Brain microvascular endothelial cell (primary cell): ENCODE data around the gene MYT1.

ENCODE experiments used
- DNase-seq: peaks from one replicate; pipeline ENCODE4 v3.0.0-alpha.2; 2020
- H3K27ac ChIP-seq: fragments of 250-450 bp; sonication (Bioruptor Pico); 2 replicates; pipeline ENCODE4 v1.5.1; 2020; ENCODE audit warnings: mild to moderate bottlenecking, moderate library complexity
- H3K27me3 ChIP-seq: fragments of 250-450 bp; sonication (Bioruptor Pico); replicated peaks from 2 replicates; pipeline ENCODE4 v1.5.1; 2020; ENCODE audit warnings: mild to moderate bottlenecking
- H3K36me3 ChIP-seq: fragments of 250-450 bp; sonication (Bioruptor Pico); replicated peaks from 2 replicates; pipeline ENCODE4 v1.5.1; 2020; ENCODE audit warnings: mild to moderate bottlenecking
- H3K4me3 ChIP-seq: 2 replicates; pipeline ENCODE4 v1.5.1; 2011; ENCODE audit warnings: low read depth, mild to moderate bottlenecking, control low read depth, low read length, moderate library complexity
- in situ Hi-C: cut with HindIII; loops from 2 replicates; pipeline ENCODE4 v1.10.0; 2017; ENCODE audit warnings: low sequenced_read_pairs, low pct_ligation_motif_present
- TF ChIP-seq, protein P1 (sequence below): IDR thresholded peaks from 2 replicates; pipeline ENCODE4 v1.5.1; 2011; ENCODE audit warnings: low read depth, mild to moderate bottlenecking, moderate library complexity, low read length, control low read depth, inconsistent platforms; ENCODE audit errors: missing control alignments

Gene MYT1

DNA sequence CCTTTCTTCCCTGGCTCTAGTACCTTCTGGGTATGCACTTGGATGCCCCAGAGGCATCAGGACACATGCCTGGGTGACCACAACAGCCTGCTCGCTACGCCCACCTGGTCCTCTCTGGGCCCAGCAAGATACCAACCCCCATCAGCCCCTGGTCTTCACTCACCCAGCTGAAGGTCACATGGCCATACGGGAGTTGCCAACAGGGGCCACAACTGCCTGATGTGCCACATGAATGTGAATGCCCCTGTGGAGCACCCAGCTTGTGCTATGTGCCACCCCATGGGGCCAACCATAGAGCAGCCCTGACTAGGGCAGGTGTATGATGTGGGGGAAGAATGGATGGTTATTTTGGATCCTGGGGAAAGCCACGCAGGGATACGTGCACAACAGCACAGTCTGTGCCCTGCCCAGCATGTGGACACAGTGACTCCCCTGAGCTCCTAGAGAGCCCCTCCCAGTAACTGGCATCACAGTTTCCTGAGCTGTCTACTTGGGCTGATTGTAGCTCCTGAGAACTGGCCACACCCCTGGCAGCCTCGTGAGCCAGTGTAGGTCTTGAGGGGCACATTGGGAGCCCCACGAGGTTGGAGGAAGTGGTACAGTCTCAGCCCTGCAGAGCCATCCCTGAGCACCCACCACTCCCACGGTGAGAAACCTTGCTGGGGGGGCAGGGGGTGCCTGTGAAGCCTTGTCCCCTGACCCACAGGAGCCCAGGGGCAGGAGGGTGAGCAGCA lies 80.8 kb downstream of the MYT1 start:
- Histone ChIP-seq H3K27ac (no peak overlapping the region), H3K27me3 (peaks cover 9% of the 10 kb centered on the region), H3K36me3 (no peaks in the 10 kb centered on the region), H3K4me3 (no peak overlapping the region)
- no peak for DNase-seq
- TF ChIP-seq, protein P1, sequence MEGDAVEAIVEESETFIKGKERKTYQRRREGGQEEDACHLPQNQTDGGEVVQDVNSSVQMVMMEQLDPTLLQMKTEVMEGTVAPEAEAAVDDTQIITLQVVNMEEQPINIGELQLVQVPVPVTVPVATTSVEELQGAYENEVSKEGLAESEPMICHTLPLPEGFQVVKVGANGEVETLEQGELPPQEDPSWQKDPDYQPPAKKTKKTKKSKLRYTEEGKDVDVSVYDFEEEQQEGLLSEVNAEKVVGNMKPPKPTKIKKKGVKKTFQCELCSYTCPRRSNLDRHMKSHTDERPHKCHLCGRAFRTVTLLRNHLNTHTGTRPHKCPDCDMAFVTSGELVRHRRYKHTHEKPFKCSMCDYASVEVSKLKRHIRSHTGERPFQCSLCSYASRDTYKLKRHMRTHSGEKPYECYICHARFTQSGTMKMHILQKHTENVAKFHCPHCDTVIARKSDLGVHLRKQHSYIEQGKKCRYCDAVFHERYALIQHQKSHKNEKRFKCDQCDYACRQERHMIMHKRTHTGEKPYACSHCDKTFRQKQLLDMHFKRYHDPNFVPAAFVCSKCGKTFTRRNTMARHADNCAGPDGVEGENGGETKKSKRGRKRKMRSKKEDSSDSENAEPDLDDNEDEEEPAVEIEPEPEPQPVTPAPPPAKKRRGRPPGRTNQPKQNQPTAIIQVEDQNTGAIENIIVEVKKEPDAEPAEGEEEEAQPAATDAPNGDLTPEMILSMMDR = no peak
- in situ Hi-C loops = no loop called here

DNA sequence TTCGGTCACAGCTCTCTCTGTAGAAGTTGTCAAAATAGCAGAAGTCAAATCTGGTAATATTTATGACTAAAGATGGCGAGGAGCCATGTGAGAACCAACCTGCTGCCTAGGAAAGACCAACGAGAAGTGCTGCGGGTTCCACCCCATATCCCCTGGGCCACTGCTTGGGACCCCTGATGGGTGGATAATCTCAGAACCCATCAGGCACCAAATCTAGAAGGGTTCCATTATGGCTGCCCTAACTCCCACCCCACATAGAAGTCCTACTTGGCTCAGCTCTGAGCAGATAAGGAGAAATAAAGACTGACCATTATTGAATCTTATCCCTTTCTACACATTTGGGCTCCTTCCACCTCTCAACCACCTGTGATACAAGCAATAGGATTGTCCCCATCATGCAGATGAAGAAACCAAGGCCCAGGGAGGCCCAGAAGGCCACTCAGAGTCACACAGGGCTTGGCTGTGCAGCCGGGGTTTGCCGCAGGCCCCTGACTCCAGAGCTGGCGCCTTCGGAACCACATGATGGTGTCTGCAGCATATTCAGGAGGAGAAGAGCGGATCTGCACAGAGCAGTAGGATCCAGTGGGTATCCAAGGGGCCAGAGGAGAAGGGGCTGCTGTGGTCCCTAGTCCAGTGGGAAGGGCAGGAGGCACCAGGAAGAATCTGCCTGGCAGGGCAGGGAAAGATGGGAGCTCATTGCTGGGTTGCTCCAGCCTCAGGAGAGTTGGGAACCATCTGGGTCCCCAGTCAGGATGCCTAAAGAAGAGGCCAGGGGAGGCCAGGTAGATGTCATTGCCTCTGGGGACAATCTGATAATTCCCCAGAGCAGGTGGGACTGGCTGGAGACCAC lies 81.7 kb downstream of the MYT1 start:
- Histone ChIP-seq H3K4me3 (no peak overlapping the region), H3K27ac (no peak overlapping the region), H3K36me3 (no peaks in the 10 kb centered on the region), H3K27me3 (peaks cover 11% of the 10 kb centered on the region)
- TF ChIP-seq, protein P1 = no peak
- DNase-seq = no peak
- in situ Hi-C loops = no loop called here

DNA sequence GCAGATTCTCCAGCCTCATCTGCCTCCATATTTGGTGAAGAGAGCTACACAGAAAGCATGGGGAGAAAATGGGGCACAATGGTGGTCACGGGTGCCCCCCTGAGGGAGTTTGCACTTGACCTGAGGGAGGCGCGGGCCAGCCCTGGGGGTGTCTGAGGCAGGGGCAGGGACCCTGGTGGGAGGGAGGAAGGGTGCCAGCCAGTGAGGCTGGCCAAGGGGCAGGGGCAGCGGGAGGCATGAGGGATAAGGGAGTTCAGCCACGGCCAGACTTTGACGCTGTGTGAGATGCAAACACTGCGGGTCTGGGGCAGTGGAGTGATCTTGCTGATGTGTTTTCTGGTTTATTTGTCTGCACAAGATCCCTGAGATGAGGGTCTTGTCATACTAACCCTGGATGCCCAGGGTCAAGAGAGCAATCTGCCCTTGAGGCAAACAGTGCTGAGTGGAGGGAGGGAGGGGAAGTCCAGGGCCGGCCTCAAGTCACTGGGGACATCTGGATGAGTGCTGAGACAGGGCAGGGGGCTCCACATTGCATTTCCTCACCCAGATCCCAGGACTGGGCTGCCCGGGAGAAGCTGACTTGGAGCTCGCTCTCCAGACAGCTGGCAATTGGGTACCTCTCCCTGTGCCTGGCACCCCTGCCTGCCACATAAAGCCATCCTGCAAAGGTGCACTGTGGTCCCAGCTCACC lies 82.5 kb downstream of the MYT1 start:
- Histone ChIP-seq H3K27ac (no peak overlapping the region), H3K4me3 (no peak overlapping the region), H3K36me3 (no peaks in the 10 kb centered on the region), H3K27me3 (peaks cover 14% of the 10 kb centered on the region)
- in situ Hi-C loops = no loop called here
- TF ChIP-seq, protein P1 = no peak
- no peak for DNase-seq

DNA sequence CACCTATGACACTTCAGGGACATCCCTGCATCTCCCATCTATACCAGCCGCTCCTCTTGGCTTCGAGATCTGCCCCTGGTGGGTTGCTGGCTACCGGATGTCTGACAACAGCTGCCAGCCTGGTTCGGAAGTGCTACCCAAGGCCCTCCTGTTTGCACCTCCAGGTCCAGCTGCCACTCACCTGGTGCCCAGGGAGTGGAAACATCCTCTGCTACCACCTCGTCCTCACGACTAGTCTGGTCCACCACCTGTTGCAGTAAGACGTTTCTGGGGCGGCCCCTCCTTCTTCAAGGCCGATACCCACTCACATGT lies 83.0 kb downstream of the MYT1 start:
- no peak overlapping the region for H3K4me3 ChIP-seq
- no peak for DNase-seq

DNA sequence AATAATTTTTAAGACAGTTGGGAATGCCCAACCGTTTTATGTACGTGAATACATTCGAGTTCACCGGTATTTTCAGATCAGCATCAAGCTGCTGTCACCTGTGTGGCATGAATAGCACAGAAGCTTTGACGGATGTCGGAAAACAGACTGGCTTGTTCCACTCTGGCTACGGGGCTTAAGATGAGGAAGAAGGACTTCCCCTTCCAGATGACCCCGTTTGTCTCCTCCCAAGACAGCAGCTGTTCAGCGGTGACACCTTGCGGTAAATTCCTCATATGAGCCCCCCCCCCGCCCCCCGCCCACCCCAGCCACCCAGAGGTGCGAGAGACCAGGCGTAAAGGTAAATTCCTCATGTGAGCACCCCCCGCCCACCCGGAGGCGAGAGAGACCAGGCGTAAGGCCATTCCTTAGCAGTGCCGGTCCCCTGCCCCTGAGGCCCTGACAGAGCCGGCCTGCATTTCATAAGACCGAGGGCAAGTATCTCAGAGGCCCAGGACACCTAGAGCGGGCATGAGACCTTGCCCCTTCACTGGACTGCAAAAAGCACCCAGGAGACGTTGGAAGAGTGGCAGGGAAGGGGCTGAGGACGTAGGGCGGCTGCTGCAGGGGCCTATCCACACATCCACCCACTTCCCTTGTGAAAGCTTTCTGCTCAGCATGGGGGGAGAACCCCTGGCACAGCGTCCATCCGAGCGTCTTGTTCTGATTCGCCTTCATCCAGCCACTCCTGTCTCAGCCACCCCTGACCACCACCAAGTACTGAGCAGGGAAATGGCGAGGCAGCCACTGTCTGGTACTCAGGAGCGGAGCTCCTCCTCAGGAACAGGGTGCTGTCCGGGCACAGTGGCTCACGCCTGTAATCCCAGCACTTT lies 84.0 kb downstream of the MYT1 start:
- H3K4me3 ChIP-seq = no peak overlapping the region
- no peak overlapping the region for H3K27ac ChIP-seq
- TF ChIP-seq, protein P1 = no peak
- no peak for DNase-seq
- peaks cover 14% of the 10 kb centered on the region for H3K27me3 ChIP-seq
- H3K36me3 ChIP-seq = no peaks in the 10 kb centered on the region
- in situ Hi-C loops = no loop called here

More for the DNA sequence above, 83.0 kb downstream of the MYT1 start:
- no peak overlapping the region for H3K27ac ChIP-seq
- peaks cover 14% of the 10 kb centered on the region for H3K27me3 ChIP-seq
- H3K36me3 ChIP-seq = no peaks in the 10 kb centered on the region
- TF ChIP-seq, protein P1 = no peak
- in situ Hi-C loops = no loop called here
